SK-N-SH (cell line): ENCODE results near the gene PFKFB2. TPM values are rescaled to one million over a fixed set of nuclear protein-coding genes. Genes with fewer than 3 reads are reported as not detected.

ENCODE experiments used
- CTCF ChIA-PET: fragments of 300-600, 350-600 bp; formaldehyde crosslinking; extraction: SDS; loops from one replicate; lab custom pipeline; 2021; lab: Yijun Ruan, JAX
- POLR2A ChIA-PET: fragments of 350-600 bp; sonication (Branson Sonifier 250); formaldehyde crosslinking; extraction: SDS; loops from one replicate; lab custom pipeline; 2020; ENCODE audit warnings: antibody characterized with exemption, inconsistent platforms; lab: Yijun Ruan, JAX
- DNase-seq: peaks from one replicate; pipeline ENCODE4 v3.0.0; 2012
- H2AFZ ChIP-seq: fragments of 200-600 bp; sonication (generic); 2 replicates; pipeline ENCODE4 v1.8.1; 2016; ENCODE audit warnings: antibody characterized with exemption, mild to moderate bottlenecking, low read depth
- H3F3A ChIP-seq: fragments of 200-600 bp; sonication (generic); replicated peaks from 2 replicates; pipeline ENCODE3; 2016; ENCODE audit warnings: antibody characterized with exemption, mild to moderate bottlenecking; ENCODE audit not compliant: insufficient read depth
- H3K27ac ChIP-seq, 2 experiments: fragments of 200-500 bp in 1 of 2; fragments of 200-600 bp in 1 of 2; sonication (Bioruptor generic) in 1 of 2; sonication (generic), shearing (Covaris generic) in 1 of 2; 2 replicates each; pipeline versions ENCODE4 v1.5.1 to v1.6.1; 2014 to 2016; ENCODE audit warnings: low read depth in 2 of 2, inconsistent platforms in 1 of 2, low read length in 1 of 2, mild to moderate bottlenecking in 1 of 2, mixed read lengths in 1 of 2
- H3K27me3 ChIP-seq: fragments of 200-600 bp; sonication (generic), shearing (Covaris generic); 2 replicates; pipeline ENCODE4 v1.6.1; 2016; ENCODE audit warnings: mixed run types; ENCODE audit not compliant: insufficient read depth
- H3K36me3 ChIP-seq, 2 experiments: fragments of 200-500 bp in 1 of 2; fragments of 200-600 bp in 1 of 2; sonication (Bioruptor generic) in 1 of 2; sonication (generic) in 1 of 2; replicated peaks in 1 of 2; 2 replicates each; pipeline versions ENCODE3 to v1.5.1; 2014 to 2016; ENCODE audit warnings: low read length in 1 of 2, mild to moderate bottlenecking in 1 of 2; ENCODE audit not compliant: insufficient read depth in 2 of 2, control insufficient read depth in 1 of 2
- H3K4me1 ChIP-seq, 2 experiments: fragments of 200-500 bp in 1 of 2; fragments of 200-600 bp in 1 of 2; sonication (Bioruptor generic) in 1 of 2; sonication (generic), shearing (Covaris generic) in 1 of 2; 2 replicates each; pipeline versions ENCODE4 v1.5.1 to v1.6.1; 2014 to 2016; ENCODE audit warnings: low read depth in 1 of 2, low read length in 1 of 2, mixed run types in 1 of 2; ENCODE audit not compliant: insufficient read depth in 2 of 2, control insufficient read depth in 1 of 2
- H3K4me2 ChIP-seq: fragments of 200-600 bp; sonication (generic), shearing (Covaris generic); 2 replicates; pipeline ENCODE4 v1.6.1; 2017; ENCODE audit warnings: mixed run types
- H3K4me3 ChIP-seq, 2 experiments: fragments of 200-500 bp in 1 of 2; fragments of 200-600 bp in 1 of 2; sonication (Bioruptor generic) in 1 of 2; sonication (generic), shearing (Covaris generic) in 1 of 2; 2 replicates each; pipeline versions ENCODE4 v1.5.1 to v1.8.1; 2014 to 2016; ENCODE audit warnings: low read depth in 2 of 2, inconsistent platforms in 1 of 2, low read length in 1 of 2, mild to moderate bottlenecking in 1 of 2, mixed read lengths in 1 of 2, moderate library complexity in 1 of 2
- H3K79me2 ChIP-seq: fragments of 200-600 bp; sonication (generic); 2 replicates; pipeline ENCODE4 v1.8.1; 2017; ENCODE audit warnings: mild to moderate bottlenecking; ENCODE audit not compliant: insufficient read depth
- H3K9ac ChIP-seq: fragments of 200-600 bp; sonication (generic); 2 replicates; pipeline ENCODE4 v1.6.1; 2017; ENCODE audit warnings: mixed run types
- H3K9me2 ChIP-seq: fragments of 200-600 bp; sonication (generic); 2 replicates; pipeline ENCODE4 v1.6.1; 2017; ENCODE audit warnings: mixed run types
- H3K9me3 ChIP-seq: fragments of 200-600 bp; sonication (generic); 2 replicates; pipeline ENCODE4 v1.6.1; 2017; ENCODE audit warnings: mixed run types, mild to moderate bottlenecking, moderate library complexity
- H4K20me1 ChIP-seq: fragments of 200-600 bp; sonication (generic); 2 replicates; pipeline ENCODE4 v1.6.1; 2017; ENCODE audit warnings: mild to moderate bottlenecking, mixed run types; ENCODE audit not compliant: insufficient read depth
- CTCF ChIP-seq: fragments of 200-600 bp; sonication (generic); IDR thresholded peaks from 2 replicates; pipeline ENCODE4 v1.6.1; 2017; ENCODE audit warnings: antibody characterized with exemption, mild to moderate bottlenecking, moderate library complexity
- ELF1 ChIP-seq: IDR thresholded peaks from 2 replicates; pipeline ENCODE4 v1.4.0; 2012
- EP300 ChIP-seq, 2 experiments: IDR thresholded peaks; 2 replicates each; pipeline versions ENCODE4 v1.4.0 to v1.6.1; 2012; ENCODE audit warnings: borderline replicate concordance in 1 of 2, low read depth in 1 of 2, low read length in 1 of 2
- FOXJ3 ChIP-seq: sonication (generic); formaldehyde crosslinking; IDR thresholded peaks from 2 replicates; pipeline ENCODE4 v1.5.1; 2020; ENCODE audit warnings: mild to moderate bottlenecking, missing genetic modification reagents
- FOXM1 ChIP-seq: IDR thresholded peaks from 2 replicates; pipeline ENCODE4 v1.4.0; 2012; ENCODE audit warnings: low read depth, mild to moderate bottlenecking
- GABPA ChIP-seq: IDR thresholded peaks from 2 replicates; pipeline ENCODE4 v1.4.0; 2012; ENCODE audit warnings: low read depth, mild to moderate bottlenecking
- GATA2 ChIP-seq: sonication (generic); formaldehyde crosslinking; IDR thresholded peaks from 2 replicates; pipeline ENCODE4 v1.5.0; 2020; ENCODE audit warnings: mild to moderate bottlenecking, missing genetic modification reagents
- IRF3 ChIP-seq: fragments of 150-350 bp; IDR thresholded peaks from 2 replicates; pipeline ENCODE4 v1.6.1; 2016; ENCODE audit warnings: mild to moderate bottlenecking, low read depth, low read length
- MEF2A ChIP-seq: IDR thresholded peaks from 2 replicates; pipeline ENCODE4 v1.4.0; 2012; ENCODE audit warnings: low read depth, borderline replicate concordance
- NRF1 ChIP-seq: IDR thresholded peaks from 2 replicates; pipeline ENCODE4 v1.6.1; 2012; ENCODE audit warnings: low read depth, mild to moderate bottlenecking, low read length
- RAD21 ChIP-seq: IDR thresholded peaks from 2 replicates; pipeline ENCODE4 v1.6.1; 2012; ENCODE audit warnings: mild to moderate bottlenecking, low read length
- RCOR1 ChIP-seq: fragments of 150-350 bp; IDR thresholded peaks from 2 replicates; pipeline ENCODE4 v1.6.1; 2017; ENCODE audit warnings: antibody characterized with exemption, low read length
- REST ChIP-seq: IDR thresholded peaks from 2 replicates; pipeline ENCODE4 v1.6.1; 2012; ENCODE audit warnings: mild to moderate bottlenecking, low read depth, low read length, moderate library complexity
- RFX5 ChIP-seq: IDR thresholded peaks from 2 replicates; pipeline ENCODE4 v1.6.1; 2012; ENCODE audit warnings: mild to moderate bottlenecking, improper control_type of control experiment, low read length
- RXRA ChIP-seq: IDR thresholded peaks from 2 replicates; pipeline ENCODE4 v1.4.0; 2012; ENCODE audit warnings: low read depth, mild to moderate bottlenecking, borderline replicate concordance
- SIN3A ChIP-seq: IDR thresholded peaks from 2 replicates; pipeline ENCODE4 v1.6.1; 2012; ENCODE audit warnings: low read depth, mild to moderate bottlenecking, low read length, moderate library complexity, borderline replicate concordance
- SMC3 ChIP-seq: IDR thresholded peaks from 2 replicates; pipeline ENCODE4 v1.6.1; 2012; ENCODE audit warnings: low read depth, low read length, improper control_type of control experiment
- TAF1 ChIP-seq: IDR thresholded peaks from 2 replicates; pipeline ENCODE4 v1.6.1; 2012; ENCODE audit warnings: low read depth, mild to moderate bottlenecking, low read length, moderate library complexity, borderline replicate concordance
- YY1 ChIP-seq: IDR thresholded peaks from 2 replicates; pipeline ENCODE4 v1.4.0; 2012; ENCODE audit warnings: low read depth, mild to moderate bottlenecking
- WGBS: methylation state at CpG from one replicate; pipeline ENCODE4 v1.1.6; 2017; ENCODE audit warnings: low lambda C conversion rate; 5-methylcytosine and 5-hydroxymethylcytosine counted together
- polyA plus RNA-seq, 3 experiments: library from polyadenylated mRNA; depleted of rRNA; stranded (reverse); fragments of >200 nt; gene quantifications; 2 replicates each; pipeline ENCODE4 v1.2.3, GENCODE V29; 2012

Gene PFKFB2
- polyA plus RNA-seq, 1 of the 3 experiments (the other 2 are of a cell fraction), result 1.8 TPM

GRCh38 chr1:207059881-207060280 is 6.8 kb downstream of the PFKFB2 start:
- Histone ChIP-seq H3K4me2 (no peak overlapping the region), H3K4me3 (no peak overlapping the region), H3K79me2 (no peaks in the 10 kb centered on the region), H4K20me1 (no peaks in the 10 kb centered on the region), H3K27me3 (no peaks in the 10 kb centered on the region), H3K4me1 (no peaks in the 10 kb centered on the region), H3K9me2 (no peaks in the 10 kb centered on the region), H3K9me3 (no peaks in the 10 kb centered on the region), H3K36me3 (peaks cover 0 to 7% of the 10 kb centered on the region in 2 experiments), H3F3A (no peaks in the 10 kb centered on the region), H3K9ac (no peak overlapping the region), H2AFZ (no peak overlapping the region), H3K27ac (no peak overlapping the region)
- 69% methylated on average over 4 of the region's 4 CpGs for WGBS
- POLR2A ChIA-PET, result no interaction called here
- no peak for DNase-seq
- CTCF ChIA-PET, result interaction anchor here (0.7 to 1.3 kb wide), 4 partner anchors 10 to 580 kb away, joined by 3 to 5 read pairs (median 3); no protein-coding TSS in a partner anchor
- TF ChIP-seq FOXM1 (no peak), RFX5 (no peak), EP300 (IDR thresholded peaks at IDR 0.05; ENCODE audit: borderline replicate concordance in 1 of 2, low read depth in 1 of 2, low read length in 1 of 2) (no peak), MEF2A (no peak), GABPA (no peak), TAF1 (no peak), FOXJ3 (CRISPR knock-in tag) (no peak), SIN3A (no peak), CTCF (no peak), NRF1 (no peak), YY1 (no peak), RXRA (no peak), IRF3 (no peak), SMC3 (no peak), RCOR1 (no peak), ELF1 (no peak), REST (no peak), RAD21 (no peak), GATA2 (CRISPR knock-in tag) (no peak)
